Thyroid gland (tissue), 4 donors: Measurements from ENCODE around the gene C11orf98. TPM values are rescaled to one million over a fixed set of nuclear protein-coding genes. Genes with fewer than 3 reads are reported as not detected.
"Not testable (repeated sequence)": the region's sequence is repeated elsewhere in the genome, so short reads cannot be mapped to it uniquely, and the experiment has no call there.

Experiments
- DNase-seq, 2 donors: peaks; one replicate each; pipeline ENCODE4 v3.0.0-alpha.2; 2019
- H3K27ac ChIP-seq, 3 donors: fragments of 200-600 bp; sonication (generic); 1 replicate in 2 of 3; 2 replicates in 1 of 3; pipeline ENCODE4 v1.5.1; 2016 to 2019; ENCODE audit warnings: mild to moderate bottlenecking in 1 of 3, moderate library complexity in 1 of 3
- H3K27me3 ChIP-seq: fragments of 200-600 bp; sonication (generic); one replicate; pipeline ENCODE4 v1.5.1; 2019
- H3K36me3 ChIP-seq, 2 donors: fragments of 200-600 bp; sonication (generic); one replicate each; pipeline ENCODE4 v1.5.1; 2016 to 2019
- H3K4me1 ChIP-seq, 2 donors: fragments of 200-600 bp; sonication (generic); one replicate each; pipeline ENCODE4 v1.5.1; 2017 to 2019
- H3K4me3 ChIP-seq, 3 donors: fragments of 200-600 bp; sonication (generic); replicated peaks in 1 of 3; 1 replicate in 2 of 3; 2 replicates in 1 of 3; pipeline ENCODE4 v1.5.1; 2016; ENCODE audit warnings: mild to moderate bottlenecking in 1 of 3
- H3K9me3 ChIP-seq: fragments of 200-600 bp; sonication (generic); one replicate; pipeline ENCODE4 v1.5.1; 2017
- POLR2A ChIP-seq, 2 donors: fragments of 450-650 bp; IDR thresholded peaks; one replicate each; pipeline ENCODE4 v1.6.1; 2017; ENCODE audit warnings: antibody characterized with exemption in 2 of 2, mild to moderate bottlenecking in 2 of 2, moderate library complexity in 1 of 2
- WGBS, 2 donors: methylation state at CpG; one replicate each; pipeline ENCODE4 v1.1.5; 2017; 5-methylcytosine and 5-hydroxymethylcytosine counted together
- intact Hi-C: fragments of 100-400 bp; cut with DNase I; formaldehyde crosslinking; loops from one replicate; pipeline ENCODE4 v1.15.1; 2023
- total RNA-seq, 4 donors: library from RNA; depleted of rRNA; stranded (reverse); fragments of >200 nt; gene quantifications; one replicate each; pipeline ENCODE4 v1.2.3, GENCODE V29; 2016
- TF ChIP-seq, protein P1 (sequence below), 6 experiments: fragments of 200-600 bp in 3 of 6; fragments of 450-650 bp in 3 of 6; sonication (generic) in 3 of 6; IDR thresholded peaks; one replicate each; pipeline ENCODE4 v1.5.1; 2016 to 2019; ENCODE audit warnings: antibody characterized with exemption in 6 of 6, mild to moderate bottlenecking in 2 of 6, inconsistent platforms in 1 of 6, moderate library complexity in 1 of 6

Gene C11orf98
- total RNA-seq, 4 donors from 2014 or later = 24.1 to 34.5 (median 29.6) TPM

DNA sequence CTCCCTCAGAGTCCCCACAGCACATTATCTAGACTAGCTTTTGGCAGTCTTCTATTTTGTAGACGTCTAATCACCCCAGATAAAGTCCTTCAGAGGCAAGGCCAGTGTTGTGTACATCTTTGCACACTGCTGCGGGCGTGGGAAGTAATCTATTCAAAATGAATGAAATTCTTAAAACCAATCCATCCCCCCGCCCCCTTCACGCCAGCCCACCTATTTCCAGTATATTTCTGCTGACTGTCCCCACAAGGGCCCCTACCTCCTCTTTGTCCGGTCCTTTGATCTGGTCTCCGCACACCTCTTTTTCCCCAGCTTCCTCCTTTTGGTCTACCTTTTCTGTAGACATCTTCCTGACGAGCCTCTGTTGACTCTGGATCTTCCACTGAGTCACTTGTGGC lies 41.8 kb upstream of the C11orf98 start:
- WGBS, 2 donors = 86 to 87% methylated on average over 8 of the region's 8 CpGs
- intact Hi-C loops = no loop called here
- peak in 1 of 2 donors; percentile 8 for DNase-seq
- Histone ChIP-seq H3K4me1 (peaks cover 20 to 30% of the 10 kb centered on the region in 2 donors), H3K4me3 (peak overlapping the region in 1 of 3 donors; percentile 64), H3K27me3 (no peaks in the 10 kb centered on the region), H3K27ac (peak overlapping the region in 2 of 3 donors; percentile 58 to 67), H3K9me3 (no peaks in the 10 kb centered on the region), H3K36me3 (peaks cover 0 to 8% of the 10 kb centered on the region in 2 donors)
- no peak for TF ChIP-seq POLR2A (IDR thresholded peaks at IDR 0.05)
- TF ChIP-seq, protein P1, sequence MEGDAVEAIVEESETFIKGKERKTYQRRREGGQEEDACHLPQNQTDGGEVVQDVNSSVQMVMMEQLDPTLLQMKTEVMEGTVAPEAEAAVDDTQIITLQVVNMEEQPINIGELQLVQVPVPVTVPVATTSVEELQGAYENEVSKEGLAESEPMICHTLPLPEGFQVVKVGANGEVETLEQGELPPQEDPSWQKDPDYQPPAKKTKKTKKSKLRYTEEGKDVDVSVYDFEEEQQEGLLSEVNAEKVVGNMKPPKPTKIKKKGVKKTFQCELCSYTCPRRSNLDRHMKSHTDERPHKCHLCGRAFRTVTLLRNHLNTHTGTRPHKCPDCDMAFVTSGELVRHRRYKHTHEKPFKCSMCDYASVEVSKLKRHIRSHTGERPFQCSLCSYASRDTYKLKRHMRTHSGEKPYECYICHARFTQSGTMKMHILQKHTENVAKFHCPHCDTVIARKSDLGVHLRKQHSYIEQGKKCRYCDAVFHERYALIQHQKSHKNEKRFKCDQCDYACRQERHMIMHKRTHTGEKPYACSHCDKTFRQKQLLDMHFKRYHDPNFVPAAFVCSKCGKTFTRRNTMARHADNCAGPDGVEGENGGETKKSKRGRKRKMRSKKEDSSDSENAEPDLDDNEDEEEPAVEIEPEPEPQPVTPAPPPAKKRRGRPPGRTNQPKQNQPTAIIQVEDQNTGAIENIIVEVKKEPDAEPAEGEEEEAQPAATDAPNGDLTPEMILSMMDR (IDR thresholded peaks at IDR 0.05) = no peak

DNA sequence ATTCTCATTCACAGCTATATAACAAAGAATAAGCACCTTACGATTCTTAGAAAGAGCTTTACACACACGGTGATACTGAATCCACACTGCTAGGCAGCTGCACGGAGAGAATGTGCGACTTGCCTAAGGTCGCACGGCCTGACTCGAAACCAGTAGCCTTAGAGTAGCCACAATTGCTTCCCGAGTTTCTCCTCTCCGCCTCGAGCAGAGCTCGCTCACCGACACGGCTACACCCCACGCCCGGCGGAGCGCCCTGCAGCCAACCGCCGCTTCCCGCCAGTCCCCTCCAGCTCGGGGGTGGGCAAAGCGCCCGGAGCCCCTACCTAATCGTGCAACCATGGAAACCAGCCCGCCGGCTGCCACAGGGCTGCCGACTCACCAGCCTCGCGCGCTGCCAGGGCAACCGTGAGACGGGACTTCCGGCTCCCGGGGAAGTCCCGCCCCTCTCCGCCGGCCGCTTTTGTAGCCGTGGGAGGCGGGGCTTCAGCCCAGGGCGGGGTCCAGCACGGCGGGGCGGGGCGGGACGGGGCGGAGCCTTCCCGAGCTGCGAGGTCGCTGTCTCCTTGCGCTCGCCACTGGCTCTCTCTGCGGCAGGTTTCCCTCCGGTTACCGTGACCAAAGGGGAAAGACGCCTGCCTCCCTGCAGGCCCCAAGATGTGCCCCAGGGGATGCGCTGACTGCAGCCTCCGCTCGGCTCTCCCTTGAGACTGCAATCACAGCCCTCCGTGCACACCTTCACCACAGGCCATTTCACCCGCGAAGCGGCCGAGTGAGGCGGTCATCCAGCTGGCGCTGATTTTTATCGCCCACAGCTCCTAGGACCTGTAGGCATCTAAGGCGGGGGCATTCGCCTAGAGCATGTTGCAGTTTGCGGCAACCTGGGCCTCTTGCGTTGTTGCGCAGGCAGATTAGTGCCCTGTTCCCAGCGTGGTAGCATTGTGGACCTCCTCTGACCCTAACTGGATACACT lies 41.2 kb upstream of the C11orf98 start:
- 14 to 15% methylated on average over 14 to 30 of the region's 73 CpGs for WGBS, 2 donors
- intact Hi-C loops = no loop called here
- no peaks in the 10 kb centered on the region for H3K9me3 ChIP-seq

DNA sequence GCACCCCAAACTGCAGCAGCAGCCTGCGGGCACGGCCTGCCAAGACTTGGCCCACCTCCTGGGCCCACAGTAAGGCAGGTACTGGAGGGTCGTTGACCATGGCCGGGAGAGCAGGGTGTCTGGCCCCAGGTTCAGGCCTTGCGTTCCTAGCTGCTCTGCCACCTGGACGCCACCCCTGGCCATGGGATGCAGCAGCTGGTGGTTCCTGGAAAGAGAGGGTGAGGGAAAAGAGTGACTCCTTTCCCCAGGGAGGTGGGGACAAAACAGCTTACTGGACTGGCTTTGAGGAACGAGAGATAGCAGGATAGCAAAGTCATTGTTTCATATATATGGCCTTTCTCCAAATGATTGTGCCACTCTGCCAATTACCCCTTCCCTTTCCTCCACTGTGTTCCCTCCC lies 40.4 kb upstream of the C11orf98 start:
- Histone ChIP-seq H3K36me3 (peaks cover 0 to under 1% of the 10 kb centered on the region in 2 donors), H3K4me1 (peaks cover 20 to 29% of the 10 kb centered on the region in 2 donors), H3K27me3 (no peaks in the 10 kb centered on the region), H3K4me3 (peak overlapping the region in 1 of 3 donors; percentile 64), H3K27ac (peak overlapping the region in 2 of 3 donors; percentile 9 to 67), H3K9me3 (no peaks in the 10 kb centered on the region)
- WGBS, 2 donors = 32 to 40% methylated on average over 7 of the region's 7 CpGs
- no peak for TF ChIP-seq POLR2A (IDR thresholded peaks at IDR 0.05)
- TF ChIP-seq, protein P1 (IDR thresholded peaks at IDR 0.05) = no peak
- intact Hi-C loops = no loop called here
- peak in 1 of 2 donors; percentile 19 for DNase-seq

More for the DNA sequence above, 41.2 kb upstream of the C11orf98 start:
- TF ChIP-seq, protein P1 (IDR thresholded peaks at IDR 0.05) = no peak
- peak in 1 of 2 donors; percentile 66 for TF ChIP-seq POLR2A (IDR thresholded peaks at IDR 0.05)
- Histone ChIP-seq H3K4me1 (peaks cover 20 to 30% of the 10 kb centered on the region in 2 donors), H3K27ac (peak overlapping the region; percentile 57 to 67 (median 58)), H3K4me3 (peak overlapping the region; percentile 51 to 82 (median 64)), H3K36me3 (peaks cover 0 to 8% of the 10 kb centered on the region in 2 donors), H3K27me3 (no peaks in the 10 kb centered on the region)
- peak; percentile 94 to 95 for DNase-seq

DNA sequence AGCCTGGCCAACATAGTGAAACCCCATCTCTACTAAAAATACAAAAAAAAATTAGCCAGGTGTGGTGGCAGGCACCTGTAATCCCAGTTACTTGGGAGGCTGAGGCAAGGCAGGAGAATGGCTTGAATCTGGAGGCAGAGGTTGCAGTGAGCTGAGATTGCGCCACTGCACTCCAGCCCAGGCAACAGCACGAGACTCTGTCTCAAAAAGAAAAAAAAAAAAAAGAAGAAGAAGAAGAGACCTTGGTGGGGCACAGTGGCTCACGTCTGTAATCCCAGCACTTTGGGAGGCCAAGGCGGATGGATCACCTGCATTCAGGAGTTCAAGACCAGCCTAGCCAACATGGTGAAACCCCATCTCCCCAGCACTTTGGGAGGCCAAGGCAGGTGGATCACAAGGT lies 38.9 kb upstream of the C11orf98 start:
- H3K27me3 ChIP-seq, DNase-seq, H3K4me3 ChIP-seq, H3K36me3 ChIP-seq, H3K27ac ChIP-seq, intact Hi-C loops, H3K9me3 ChIP-seq: not testable (repeated sequence)
- peaks cover 13 to 21% of the 10 kb centered on the region in 2 donors for H3K4me1 ChIP-seq
- WGBS, 2 donors = 93 to 95% methylated on average over 4 of the region's 4 CpGs

DNA sequence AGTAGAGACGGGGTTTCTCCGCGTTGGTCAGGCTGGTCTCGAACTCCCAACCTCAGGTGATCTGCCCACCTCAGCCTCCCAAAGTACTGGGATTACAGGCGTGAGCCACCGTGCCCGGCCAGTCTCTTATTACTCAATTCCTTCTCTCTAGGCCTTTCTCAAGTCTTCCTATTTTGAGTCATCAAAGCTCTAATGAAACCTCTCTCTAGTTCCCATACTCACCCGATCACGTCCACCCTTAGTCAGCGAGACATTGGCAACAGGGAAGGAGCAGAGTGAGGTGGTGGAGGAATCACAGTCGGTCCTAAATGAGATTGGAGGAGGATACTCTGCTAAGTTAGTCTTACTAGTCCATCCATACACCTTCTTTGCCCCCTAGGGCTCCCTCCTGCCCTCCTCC lies 37.2 kb upstream of the C11orf98 start:
- H3K4me1 ChIP-seq = peaks cover 6 to 14% of the 10 kb centered on the region in 2 donors
- no peaks in the 10 kb centered on the region for H3K36me3 ChIP-seq
- no peak overlapping the region for H3K27ac ChIP-seq
- WGBS, 2 donors = 94 to 97% methylated on average over 11 of the region's 11 CpGs
- TF ChIP-seq, protein P1 (IDR thresholded peaks at IDR 0.05) = no peak
- no peak for TF ChIP-seq POLR2A (IDR thresholded peaks at IDR 0.05)
- no peaks in the 10 kb centered on the region for H3K9me3 ChIP-seq
- no peak for DNase-seq
- intact Hi-C loops = no loop called here
- no peaks in the 10 kb centered on the region for H3K27me3 ChIP-seq
- no peak overlapping the region for H3K4me3 ChIP-seq
